ENCODE results near the gene ENOX2. TPM values are rescaled to one million over a fixed set of nuclear protein-coding genes. Genes with fewer than 3 reads are reported as not detected.

Gene ENOX2
- total RNA-seq, 1 experiment from 2014 or later: 21.4 TPM

- BruUV-seq (replicated peaks): no TSS peak
- Histone ChIP-seq H3K79me2 (ENCODE audit: low read depth) (no peaks in the 10 kb centered on the region), H3K4me3 (no peak overlapping the region), H3K4me1 (replicated peaks; ENCODE audit: insufficient read depth) (no peaks in the 10 kb centered on the region), H4K20me1 (ENCODE audit: insufficient read depth) (no peaks in the 10 kb centered on the region; the same call in 1 of the 2 replicates), H3K27me3 (ENCODE audit: insufficient read depth, low read depth) (no peaks in the 10 kb centered on the region), H3K9me2 (ENCODE audit: insufficient read depth) (no peaks in the 10 kb centered on the region), H3F3A (ENCODE audit: insufficient read depth, low read depth) (no peaks in the 10 kb centered on the region), H3K9me3 (ENCODE audit: insufficient read depth, low read depth) (no peaks in the 10 kb centered on the region), H3K36me3 (ENCODE audit: low read depth) (no peaks in the 10 kb centered on the region), H2AFZ (no peak overlapping the region), H3K27ac (no peak overlapping the region), H3K4me2 (no peak overlapping the region)
- no peak for DNase-seq
- intact Hi-C loops (cut with micrococcal nuclease; ENCODE audit: unreplicated experiment): no loop called here
- POLR2A ChIA-PET (ENCODE audit: unreplicated experiment): no interaction called here
- no peak for TF ChIP-seq EZH2 (IDR thresholded peaks at IDR 0.05; ENCODE audit: low read depth)
- no peak for TF ChIP-seq CTCF (conservative IDR thresholded peaks at IDR 0.05)
- CTCF ChIA-PET: no interaction called here
Measured at GRCh38 chrX:130625386-130625785, 277.6 kb downstream of the ENOX2 start.

GRCh38 chrX:130623518-130623917 lies 279.5 kb downstream of the ENOX2 start:
- H3K9me2 ChIP-seq (ENCODE audit: insufficient read depth): no peaks in the 10 kb centered on the region
- H3K36me3 ChIP-seq (ENCODE audit: low read depth): no peaks in the 10 kb centered on the region
- intact Hi-C loops (cut with micrococcal nuclease; ENCODE audit: unreplicated experiment): no loop called here
- H3K4me3 ChIP-seq: no peak overlapping the region
- H3K9me3 ChIP-seq (ENCODE audit: insufficient read depth, low read depth): no peaks in the 10 kb centered on the region
- no peak overlapping the region for H3K27ac ChIP-seq
- BruUV-seq (replicated peaks): no TSS peak
- H4K20me1 ChIP-seq (ENCODE audit: insufficient read depth): no peaks in the 10 kb centered on the region; the same call in 1 of the 2 replicates
- H3K27me3 ChIP-seq (ENCODE audit: insufficient read depth, low read depth): no peaks in the 10 kb centered on the region
- no peaks in the 10 kb centered on the region for H3K79me2 ChIP-seq (ENCODE audit: low read depth)
- no peaks in the 10 kb centered on the region for H3F3A ChIP-seq (ENCODE audit: insufficient read depth, low read depth)
- no peak for TF ChIP-seq CTCF (conservative IDR thresholded peaks at IDR 0.05)
- TF ChIP-seq EZH2 (IDR thresholded peaks at IDR 0.05; ENCODE audit: low read depth): no peak
- no peaks in the 10 kb centered on the region for H3K4me1 ChIP-seq (replicated peaks; ENCODE audit: insufficient read depth)
- ChIA-PET CTCF (no interaction called here), POLR2A (ENCODE audit: unreplicated experiment) (no interaction called here)
- H3K4me2 ChIP-seq: no peak overlapping the region
- DNase-seq: no peak
- H2AFZ ChIP-seq: no peak overlapping the region

- no peak for DNase-seq
- POLR2A ChIA-PET (ENCODE audit: unreplicated experiment): no interaction called here
Measured at GRCh38 chrX:130615941-130616340, 287.1 kb downstream of the ENOX2 start.

More at GRCh38 chrX:130615941-130616340, 287.1 kb downstream of the ENOX2 start:
- H3K4me1 ChIP-seq (replicated peaks; ENCODE audit: insufficient read depth): no peaks in the 10 kb centered on the region
- H3K9me2 ChIP-seq (ENCODE audit: insufficient read depth): no peaks in the 10 kb centered on the region
- CTCF ChIA-PET: interaction anchor here (0.5 kb wide), 1 partner anchor 556 kb away, joined by 12 read pairs; no protein-coding TSS in a partner anchor
- 0 out of 2 replicates have a peak overlapping the region, but pooled peaks have one; percentile 8 for H2AFZ ChIP-seq
- no peaks in the 10 kb centered on the region for H3F3A ChIP-seq (ENCODE audit: insufficient read depth, low read depth)
- intact Hi-C loops (cut with micrococcal nuclease; ENCODE audit: unreplicated experiment): no loop called here
- no peaks in the 10 kb centered on the region for H4K20me1 ChIP-seq (ENCODE audit: insufficient read depth)
- no peak for TF ChIP-seq EZH2 (IDR thresholded peaks at IDR 0.05; ENCODE audit: low read depth)
- TF ChIP-seq CTCF (conservative IDR thresholded peaks at IDR 0.05): no peak
- no peak overlapping the region for H3K4me3 ChIP-seq
- no TSS peak for BruUV-seq (replicated peaks)
- no peaks in the 10 kb centered on the region for H3K9me3 ChIP-seq (ENCODE audit: insufficient read depth, low read depth)
- no peak overlapping the region for H3K4me2 ChIP-seq
- H3K27me3 ChIP-seq (ENCODE audit: insufficient read depth, low read depth): no peaks in the 10 kb centered on the region
- no peak overlapping the region for H3K27ac ChIP-seq
- H3K36me3 ChIP-seq (ENCODE audit: low read depth): no peaks in the 10 kb centered on the region
- no peaks in the 10 kb centered on the region for H3K79me2 ChIP-seq (ENCODE audit: low read depth)

Measured in PC-9 (cell line).